NCI-H524 (cell line): Measurements from ENCODE around the gene C17orf50.

Experiments
- DNase-seq, 2 experiments: peaks; one replicate each; lab custom pipeline; 2025; lab: John Stamatoyannopoulos, UW

Gene C17orf50

GRCh38 chr17:35788477-35789368 is 28.0 kb downstream of the C17orf50 start:
- no peak for DNase-seq

GRCh38 chr17:35790841-35791240 is 30.2 kb downstream of the C17orf50 start:
- no peak for DNase-seq

DNA sequence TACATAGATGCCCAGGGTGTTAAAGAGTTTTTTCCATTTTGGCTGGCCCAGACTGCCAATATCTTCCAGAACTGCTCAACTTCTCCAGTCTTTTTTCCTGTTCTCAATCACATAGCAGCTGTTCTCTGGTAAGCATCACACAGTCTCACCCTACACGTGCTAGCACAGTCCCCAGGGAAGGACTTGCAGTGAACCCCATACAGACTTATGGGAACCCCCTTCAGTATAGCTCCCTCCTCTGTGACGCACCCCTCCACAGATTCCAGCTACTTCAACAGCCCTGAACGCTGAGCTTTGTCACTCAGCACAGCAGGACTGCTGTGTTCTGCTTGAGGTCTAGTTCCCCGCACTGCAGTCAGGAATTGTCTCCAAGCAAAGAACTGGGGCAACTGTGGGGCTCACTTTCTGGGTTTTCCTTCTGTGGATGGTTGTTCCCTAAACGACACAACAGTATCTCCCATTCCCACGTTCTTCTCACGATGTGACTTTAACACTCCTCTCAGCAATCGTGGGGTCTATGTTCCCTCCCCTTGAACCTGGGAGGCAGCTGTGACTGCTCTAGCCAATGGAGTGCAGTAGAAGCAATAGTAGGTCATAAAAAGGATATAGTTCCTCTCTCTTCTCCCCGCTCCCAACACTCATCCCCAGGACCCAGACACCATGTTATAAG is 31.1 kb downstream of the C17orf50 start:
- no peak for DNase-seq

- no peak for DNase-seq
Observed at GRCh38 chr17:35793257-35793656, 32.6 kb downstream of the C17orf50 start.

- peak; percentile 8 to 30 for DNase-seq
Observed at GRCh38 chr17:35795007-35795870, 34.6 kb downstream of the C17orf50 start, which contains the start of gene MMP28. Gene MMP28 (minus strand): TSS chr17:35795641. CDS start chr17:35795377, 264 bp downstream.

DNA sequence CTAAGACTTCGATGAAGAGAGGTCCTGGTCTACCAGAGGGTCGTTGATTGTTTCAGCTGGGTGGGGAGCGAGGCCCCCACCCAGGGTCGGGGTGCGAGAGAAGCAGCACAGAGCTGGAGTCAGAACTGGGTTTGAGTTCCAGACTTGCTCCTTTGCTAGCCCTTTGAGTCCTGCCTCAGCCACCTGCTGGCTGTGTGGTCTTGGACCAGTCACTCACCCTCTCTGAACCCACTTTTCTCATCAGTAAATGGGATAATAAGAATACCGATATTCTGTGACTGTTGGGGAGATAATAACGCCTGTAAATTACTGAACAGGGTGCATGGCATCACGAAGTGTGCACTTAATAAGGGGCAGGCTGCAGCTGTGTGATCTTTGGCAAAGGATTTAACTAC is 35.2 kb downstream of the C17orf50 start:
- no peak for DNase-seq

- DNase-seq, result no peak
Observed at GRCh38 chr17:35796942-35797341, 36.3 kb downstream of the C17orf50 start.

DNA sequence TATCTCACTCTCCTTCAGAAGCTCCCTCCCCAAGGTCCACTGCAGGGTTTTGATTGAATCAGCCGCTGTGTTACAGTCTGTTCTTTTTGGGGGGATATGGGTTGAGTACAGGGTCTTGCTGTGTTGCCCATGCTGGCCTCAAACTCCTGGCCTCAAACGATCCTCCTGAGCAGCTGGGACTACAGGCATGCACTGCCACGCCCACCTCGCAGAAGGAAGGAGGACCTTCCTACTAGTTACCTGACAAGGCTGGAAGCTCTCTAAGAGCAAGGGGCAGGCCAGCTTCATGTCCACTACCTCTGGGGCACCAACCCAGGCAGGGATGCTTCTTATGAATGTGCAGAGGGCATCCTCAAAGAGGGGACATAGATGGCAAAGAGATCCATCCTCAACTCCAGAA is 36.7 kb downstream of the C17orf50 start:
- no peak for DNase-seq

DNA sequence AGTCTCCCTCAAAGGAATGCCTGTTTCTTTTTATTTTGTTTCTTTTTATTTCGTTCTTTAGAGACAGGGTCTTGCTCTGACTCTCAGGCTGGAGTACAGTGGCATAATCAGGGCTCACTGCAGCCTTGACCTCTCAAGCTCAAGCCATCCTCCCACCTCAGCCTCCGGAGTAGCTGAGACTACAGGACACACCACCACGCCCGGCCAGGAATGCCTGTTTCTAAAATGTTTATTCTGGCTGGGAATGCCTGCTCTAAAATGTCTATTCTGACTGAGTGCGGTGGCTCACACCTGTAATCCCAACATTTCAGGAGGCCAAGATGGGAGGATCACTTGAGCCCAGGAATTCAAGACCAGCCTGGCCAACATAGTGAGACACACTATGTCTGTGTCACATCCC is 37.2 kb downstream of the C17orf50 start:
- no peak for DNase-seq

GRCh38 chr17:35799942-35800341 is 39.3 kb downstream of the C17orf50 start:
- no peak for DNase-seq

DNA sequence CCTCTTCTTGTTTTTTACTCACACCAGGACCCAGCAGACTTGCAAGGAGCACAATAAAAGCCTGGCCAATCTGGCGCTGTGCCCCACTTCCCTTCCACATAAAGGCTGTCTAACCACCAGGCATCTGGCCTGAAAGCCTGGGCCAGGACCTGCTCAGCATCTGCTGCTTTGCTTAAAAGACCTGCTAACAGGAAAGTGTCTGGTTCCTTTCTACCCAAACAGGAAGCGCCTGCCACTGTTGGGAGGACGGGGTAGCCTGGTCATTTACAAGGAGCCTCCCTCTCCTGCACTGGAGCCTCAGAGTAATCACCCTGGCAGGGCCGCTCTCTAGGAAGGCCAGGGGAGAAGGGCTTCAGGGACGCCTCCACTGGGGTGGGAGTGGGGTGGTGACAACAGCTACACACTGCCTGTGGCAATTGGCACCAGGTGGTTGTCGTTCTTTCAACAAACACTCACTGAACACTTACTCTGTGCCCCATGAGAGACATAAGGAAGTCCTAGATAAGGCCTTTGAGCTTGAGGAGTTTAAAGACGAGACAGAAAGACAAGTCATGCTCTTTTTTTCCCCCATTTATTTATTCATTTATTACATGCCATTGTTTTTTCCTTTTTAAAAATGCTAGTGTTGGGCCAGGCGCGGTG is 41.0 kb downstream of the C17orf50 start:
- DNase-seq, result peak; percentile 48 to 80

DNA sequence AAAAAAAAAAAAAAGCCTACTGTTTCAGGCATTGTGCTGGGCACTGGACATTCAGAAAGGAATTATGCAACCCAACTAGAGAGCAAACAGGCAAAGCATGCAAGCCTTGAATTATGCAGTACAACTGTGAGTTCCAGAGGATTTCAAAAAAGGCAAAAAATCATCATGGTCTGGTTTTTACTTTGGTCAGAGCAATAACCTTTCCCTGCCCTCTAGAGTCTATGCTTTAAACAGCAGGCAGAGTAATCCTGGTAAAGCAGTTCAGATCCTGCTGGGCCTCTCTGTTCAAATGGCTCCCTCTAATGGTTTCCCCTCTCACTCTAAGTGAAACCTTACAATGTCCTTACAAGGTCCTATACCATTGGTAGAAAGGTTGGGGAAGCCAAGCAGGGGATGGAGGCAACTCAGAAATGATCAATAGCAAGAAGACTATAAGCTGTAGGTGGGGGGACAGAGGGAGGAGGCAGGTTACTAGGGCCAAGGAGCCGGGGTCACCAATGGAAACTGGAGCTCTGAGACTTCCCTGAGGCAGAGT is 44.0 kb downstream of the C17orf50 start:
- peak; percentile 60 to 84 for DNase-seq

- DNase-seq, result no peak
Observed at GRCh38 chr17:35807371-35808144, 46.9 kb downstream of the C17orf50 start.

GRCh38 chr17:35808240-35808961 is 47.7 kb downstream of the C17orf50 start:
- no peak for DNase-seq

- peak; percentile 91 to 96 for DNase-seq
Observed at GRCh38 chr17:35808962-35809854, 48.5 kb downstream of the C17orf50 start, which contains the start of gene TAF15. Gene TAF15 (plus strand): TSS chr17:35809484. CDS start chr17:35809570, 86 bp downstream.

DNA sequence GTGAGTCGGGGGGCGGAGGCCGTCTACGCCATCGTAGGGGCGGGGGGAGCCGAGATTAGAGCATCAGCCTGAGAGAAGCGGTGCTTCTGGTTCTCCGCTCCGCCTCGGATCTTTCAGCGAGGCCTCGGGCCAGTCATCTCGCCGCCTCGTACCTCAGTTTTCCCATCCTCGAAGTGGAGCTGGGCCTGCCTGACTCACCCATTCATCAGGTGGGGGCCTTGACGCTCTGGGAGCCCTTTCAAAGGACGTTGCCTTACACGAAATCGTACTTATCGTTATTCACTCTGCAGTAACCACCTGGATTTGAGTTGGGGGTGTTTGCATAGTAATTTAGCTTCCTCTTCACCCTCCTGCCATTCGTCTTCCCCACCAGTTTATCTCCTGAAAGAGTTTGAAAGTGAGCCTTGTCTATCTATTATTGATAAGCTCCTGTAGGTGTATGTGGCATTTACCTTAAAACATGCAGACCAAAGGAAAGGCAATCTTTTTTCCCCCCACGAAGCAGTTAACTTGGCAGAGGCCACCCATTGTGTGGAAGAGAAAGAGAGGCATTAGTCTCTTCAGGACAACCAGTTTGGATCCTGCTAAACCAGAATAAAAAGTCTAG is 49.3 kb downstream of the C17orf50 start:
- DNase-seq, result no peak

DNA sequence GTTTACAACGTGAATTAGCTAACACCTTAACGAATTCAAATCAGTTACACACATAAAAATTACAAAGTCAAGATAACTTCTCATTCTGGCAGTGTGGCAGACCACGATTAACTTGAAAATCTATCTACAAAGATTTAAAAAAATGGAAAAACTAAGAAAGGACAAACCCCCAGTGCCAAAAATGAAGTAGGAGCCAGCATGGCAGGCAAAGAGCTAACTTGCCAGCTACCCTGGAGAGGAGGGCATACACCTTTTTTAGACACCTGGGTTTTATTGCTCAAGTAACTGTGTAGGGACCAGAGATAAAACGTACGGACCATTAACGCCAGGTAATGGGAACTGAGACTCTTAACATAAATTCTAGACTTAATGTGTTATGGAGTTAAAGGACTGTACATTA is 51.1 kb downstream of the C17orf50 start:
- no peak for DNase-seq

GRCh38 chr17:35812456-35812855 is 51.8 kb downstream of the C17orf50 start:
- DNase-seq, result no peak
